Endothelial cell (in vitro differentiated cells): ENCODE data around the gene NOD2. TPM values are rescaled to one million over a fixed set of nuclear protein-coding genes. Genes with fewer than 3 reads are reported as not detected.

Experiments
- DNase-seq: peaks from one replicate; pipeline ENCODE4 v3.0.0; 2021; ENCODE audit warnings: low spot score
- H3K27ac Mint-ChIP-seq: one replicate; pipeline ENCODE4 v1.8.0; 2021; ENCODE audit warnings: mixed read lengths, inconsistent platforms; ENCODE audit not compliant: unreplicated experiment
- H3K27me3 Mint-ChIP-seq: one replicate; pipeline ENCODE4 v1.8.0; 2021; ENCODE audit warnings: mild to moderate bottlenecking, moderate library complexity, mixed read lengths, inconsistent platforms; ENCODE audit not compliant: unreplicated experiment
- H3K36me3 Mint-ChIP-seq: one replicate; pipeline ENCODE4 v1.8.0; 2021; ENCODE audit warnings: mild to moderate bottlenecking, low read depth, mixed read lengths, inconsistent platforms; ENCODE audit not compliant: unreplicated experiment
- H3K4me1 Mint-ChIP-seq: one replicate; pipeline ENCODE4 v1.8.0; 2021; ENCODE audit warnings: mild to moderate bottlenecking, mixed read lengths, inconsistent platforms; ENCODE audit not compliant: unreplicated experiment
- H3K4me3 Mint-ChIP-seq: one replicate; pipeline ENCODE4 v1.8.0; 2021; ENCODE audit warnings: mild to moderate bottlenecking, mixed read lengths, inconsistent platforms; ENCODE audit not compliant: unreplicated experiment
- H3K9me3 Mint-ChIP-seq: one replicate; pipeline ENCODE4 v1.8.0; 2021; ENCODE audit warnings: mixed read lengths, inconsistent platforms; ENCODE audit not compliant: unreplicated experiment
- total RNA-seq: library from RNA; stranded (reverse); fragmentation: NEBNext Ultra II Directional; extraction: Animal tissue kit (Norgen Biotek cat#: 25700); gene quantifications from one replicate; pipeline ENCODE4 v1.2.1, GENCODE V29; 2021; ENCODE audit not compliant: unreplicated experiment
- TF ChIP-seq, protein P1 (sequence below): fragments of 200-600 bp; sonication (generic); IDR thresholded peaks from one replicate; pipeline ENCODE4 v1.5.0; 2021; ENCODE audit warnings: antibody characterized with exemption; ENCODE audit not compliant: unreplicated experiment

Gene NOD2
- total RNA-seq, 1 donor from 2014 or later: 0.51 TPM

DNA sequence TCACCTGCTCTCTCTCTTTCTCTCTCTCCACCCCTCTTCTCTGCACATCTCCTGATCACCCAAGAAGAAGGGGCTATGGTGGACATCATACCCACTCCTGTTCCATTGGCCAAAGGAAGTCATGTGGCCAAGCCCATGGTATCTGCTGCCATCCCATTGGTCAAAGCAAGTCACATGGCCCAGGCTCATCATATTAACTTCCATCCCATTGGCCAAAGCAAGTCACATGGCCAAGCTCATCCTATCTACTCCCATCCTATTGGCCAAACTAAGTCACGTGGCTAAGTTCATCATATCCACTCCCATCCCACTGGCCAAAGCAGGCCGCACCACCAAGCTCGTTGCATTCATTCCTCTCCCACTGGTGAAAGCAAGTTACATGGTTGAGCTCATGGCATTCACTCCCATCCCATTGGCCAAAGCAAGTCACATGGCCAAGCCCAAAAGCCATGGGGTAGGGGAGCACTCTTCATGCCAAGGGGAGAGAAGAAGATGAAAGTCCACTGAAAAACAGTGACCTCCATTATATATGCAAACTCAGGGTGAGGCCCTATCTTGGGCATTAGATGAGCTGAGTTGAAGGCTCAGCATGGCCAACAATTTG lies 41.5 kb upstream of the NOD2 start:
- no peaks in the 10 kb centered on the region for H3K9me3 Mint-ChIP-seq
- peaks cover 5% of the 10 kb centered on the region for H3K27me3 Mint-ChIP-seq
- TF ChIP-seq, protein P1, sequence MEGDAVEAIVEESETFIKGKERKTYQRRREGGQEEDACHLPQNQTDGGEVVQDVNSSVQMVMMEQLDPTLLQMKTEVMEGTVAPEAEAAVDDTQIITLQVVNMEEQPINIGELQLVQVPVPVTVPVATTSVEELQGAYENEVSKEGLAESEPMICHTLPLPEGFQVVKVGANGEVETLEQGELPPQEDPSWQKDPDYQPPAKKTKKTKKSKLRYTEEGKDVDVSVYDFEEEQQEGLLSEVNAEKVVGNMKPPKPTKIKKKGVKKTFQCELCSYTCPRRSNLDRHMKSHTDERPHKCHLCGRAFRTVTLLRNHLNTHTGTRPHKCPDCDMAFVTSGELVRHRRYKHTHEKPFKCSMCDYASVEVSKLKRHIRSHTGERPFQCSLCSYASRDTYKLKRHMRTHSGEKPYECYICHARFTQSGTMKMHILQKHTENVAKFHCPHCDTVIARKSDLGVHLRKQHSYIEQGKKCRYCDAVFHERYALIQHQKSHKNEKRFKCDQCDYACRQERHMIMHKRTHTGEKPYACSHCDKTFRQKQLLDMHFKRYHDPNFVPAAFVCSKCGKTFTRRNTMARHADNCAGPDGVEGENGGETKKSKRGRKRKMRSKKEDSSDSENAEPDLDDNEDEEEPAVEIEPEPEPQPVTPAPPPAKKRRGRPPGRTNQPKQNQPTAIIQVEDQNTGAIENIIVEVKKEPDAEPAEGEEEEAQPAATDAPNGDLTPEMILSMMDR: no peak
- H3K4me3 Mint-ChIP-seq: no peak overlapping the region
- H3K36me3 Mint-ChIP-seq: no peaks in the 10 kb centered on the region
- no peak for DNase-seq
- no peaks in the 10 kb centered on the region for H3K4me1 Mint-ChIP-seq
- H3K27ac Mint-ChIP-seq: no peak overlapping the region

DNA sequence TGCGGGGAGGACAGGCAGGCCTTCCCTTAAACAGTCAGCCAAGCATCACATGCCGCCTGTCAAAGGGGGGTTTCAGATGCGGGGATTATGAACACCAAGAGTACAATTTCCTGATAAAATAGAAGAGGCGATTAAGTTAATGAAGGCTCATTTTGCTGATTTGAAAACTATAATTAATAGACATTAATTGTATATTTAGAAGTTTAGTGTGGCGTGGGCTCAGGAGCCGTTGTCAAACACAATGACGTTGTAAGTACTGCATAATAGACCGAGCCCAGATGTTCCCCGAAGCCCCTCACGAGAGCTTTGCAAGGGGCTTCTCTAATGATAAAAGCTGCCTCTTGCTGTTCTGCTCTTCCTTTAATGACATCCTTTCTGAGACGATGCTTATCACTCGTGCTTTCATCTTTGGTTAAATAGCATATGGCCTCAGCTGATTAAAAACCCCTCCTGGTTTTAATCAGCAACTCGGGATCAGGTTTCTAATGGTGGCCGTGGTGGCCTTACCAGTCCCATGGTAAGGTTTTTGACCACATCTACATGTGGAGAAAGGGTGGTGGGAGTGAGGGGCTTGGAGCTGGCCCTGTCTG lies 40.5 kb upstream of the NOD2 start:
- Mint-ChIP-seq H3K4me3 (no peak overlapping the region), H3K27me3 (peaks cover 5% of the 10 kb centered on the region), H3K27ac (no peak overlapping the region), H3K4me1 (no peaks in the 10 kb centered on the region), H3K9me3 (no peaks in the 10 kb centered on the region), H3K36me3 (no peaks in the 10 kb centered on the region)
- no peak for DNase-seq
- TF ChIP-seq, protein P1: no peak

DNA sequence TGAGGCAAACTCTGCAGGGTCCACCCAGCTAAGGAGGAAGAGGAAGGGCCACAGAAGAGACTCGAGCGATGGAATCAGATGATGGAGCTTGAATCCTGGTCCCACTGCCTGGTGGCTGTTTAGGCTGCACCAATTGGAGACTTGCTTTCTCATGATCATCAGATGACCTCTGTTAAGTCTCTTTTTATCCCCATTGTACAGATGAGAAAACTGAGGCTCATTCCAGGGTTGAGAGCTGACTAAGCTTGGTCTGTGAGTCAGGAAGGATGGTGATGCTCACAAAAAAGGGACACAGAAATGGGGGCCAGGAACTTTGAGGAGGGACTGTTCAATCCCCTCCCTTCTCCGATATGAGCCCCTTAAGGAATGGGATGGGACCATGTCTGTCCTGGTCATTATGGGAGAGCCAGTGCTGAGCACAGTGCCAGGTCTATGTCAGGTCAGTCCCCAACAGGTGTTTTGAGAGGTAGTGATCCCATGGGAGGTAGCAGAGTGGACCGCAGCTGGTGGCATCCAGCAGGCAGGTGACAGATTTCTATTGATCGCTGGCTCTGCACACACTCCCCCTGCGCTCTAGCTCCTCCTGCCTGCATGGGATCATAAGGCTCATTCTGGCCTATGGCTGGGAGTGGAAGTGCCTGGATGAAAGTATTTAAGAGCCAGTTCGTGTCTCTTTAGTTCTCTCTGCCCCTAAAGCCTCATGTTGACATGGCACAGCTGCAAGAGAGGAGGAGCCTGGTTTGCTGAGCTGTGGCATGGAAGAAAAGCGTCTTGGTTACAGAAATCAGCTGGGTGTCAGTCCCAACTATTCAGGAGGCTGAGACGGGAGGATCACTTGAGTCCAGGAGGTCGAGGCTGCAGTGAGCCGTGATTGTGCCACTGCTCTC lies 39.5 kb upstream of the NOD2 start:
- Mint-ChIP-seq H3K27me3 (no peaks in the 10 kb centered on the region), H3K27ac (no peak overlapping the region), H3K36me3 (no peaks in the 10 kb centered on the region), H3K4me3 (no peak overlapping the region), H3K9me3 (no peaks in the 10 kb centered on the region), H3K4me1 (no peaks in the 10 kb centered on the region)
- no peak for DNase-seq
- TF ChIP-seq, protein P1: no peak

DNA sequence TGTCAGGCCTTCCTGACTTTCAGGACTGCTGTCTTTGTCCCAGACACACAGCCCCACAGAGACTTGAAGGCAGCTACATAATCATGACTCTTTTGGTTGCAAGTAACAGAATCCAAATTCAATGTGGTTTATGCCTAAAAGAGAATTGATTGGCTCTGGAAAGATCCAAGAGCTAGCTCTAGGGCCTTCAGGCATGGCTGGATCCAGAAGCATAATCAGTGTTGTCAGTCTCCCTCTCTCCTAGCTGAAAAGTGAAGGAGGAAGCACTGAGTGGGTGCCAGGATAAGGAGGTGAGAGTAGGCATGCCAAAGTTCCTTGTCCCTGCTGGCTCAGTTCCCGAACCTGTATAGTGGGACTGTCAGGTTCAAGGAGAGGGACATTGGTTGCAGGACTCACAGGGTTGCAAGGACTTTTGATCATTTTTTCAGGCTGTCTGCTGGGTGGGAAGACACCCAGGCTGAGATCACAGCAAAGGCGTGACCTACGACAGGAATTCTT lies 37.8 kb upstream of the NOD2 start:
- Mint-ChIP-seq H3K27ac (no peak overlapping the region), H3K9me3 (no peaks in the 10 kb centered on the region), H3K36me3 (no peaks in the 10 kb centered on the region), H3K27me3 (no peaks in the 10 kb centered on the region), H3K4me1 (no peaks in the 10 kb centered on the region), H3K4me3 (no peak overlapping the region)
- DNase-seq: no peak
- TF ChIP-seq, protein P1: no peak

DNA sequence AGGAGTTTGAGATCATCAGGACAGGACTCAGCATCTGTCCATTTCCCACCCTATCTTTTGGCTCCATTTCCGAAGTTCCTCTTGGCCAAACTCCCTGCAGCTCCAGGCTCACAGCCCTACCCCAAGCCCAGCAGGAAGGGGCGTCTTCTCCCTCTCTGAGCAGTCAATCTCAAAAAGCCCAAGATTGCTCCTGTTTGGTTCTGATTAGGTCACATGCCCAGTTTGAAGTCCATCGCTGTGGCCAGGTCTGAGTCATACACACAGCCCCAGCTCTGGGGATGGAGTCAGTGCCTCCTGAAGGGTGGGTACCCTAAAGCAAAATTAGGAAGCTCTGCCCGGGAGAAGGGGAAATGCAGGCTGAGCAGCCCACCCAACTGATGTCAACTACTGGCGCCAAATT lies 36.2 kb upstream of the NOD2 start:
- no peaks in the 10 kb centered on the region for H3K36me3 Mint-ChIP-seq
- H3K4me1 Mint-ChIP-seq: no peaks in the 10 kb centered on the region
- H3K27me3 Mint-ChIP-seq: no peaks in the 10 kb centered on the region
- no peak for DNase-seq
- H3K9me3 Mint-ChIP-seq: no peaks in the 10 kb centered on the region
- TF ChIP-seq, protein P1: no peak
- no peak overlapping the region for H3K4me3 Mint-ChIP-seq
- no peak overlapping the region for H3K27ac Mint-ChIP-seq
